EL (cell line): ENCODE measurements around the gene ANGPTL8.

Source experiments
- DNase-seq: peaks from one replicate; pipeline ENCODE4 v3.0.0-alpha.2; 2016

The ANGPTL8 gene

GRCh38 chr19:11239377-11240000 lies at the start of gene ANGPTL8:
TSS of gene ANGPTL8 (plus strand) at chr19:11239619. CDS start at chr19:11239638, 19 bp downstream.
- DNase-seq: no peak

GRCh38 chr19:11190501-11190900 lies 48.9 kb upstream of the ANGPTL8 start:
- no peak for DNase-seq

- peak; percentile 90 for DNase-seq
Measured at GRCh38 chr19:11191273-11191755, 48.1 kb upstream of the ANGPTL8 start.

GRCh38 chr19:11191934-11192333 lies 47.5 kb upstream of the ANGPTL8 start:
- DNase-seq: no peak

GRCh38 chr19:11192957-11193939 lies 46.2 kb upstream of the ANGPTL8 start:
- DNase-seq: no peak

- no peak for DNase-seq
Measured at GRCh38 chr19:11194173-11194572, 45.2 kb upstream of the ANGPTL8 start.

- DNase-seq: peak; percentile 35
Measured at GRCh38 chr19:11194656-11195558, 44.5 kb upstream of the ANGPTL8 start.

- DNase-seq: no peak
Measured at GRCh38 chr19:11195681-11196080, 43.7 kb upstream of the ANGPTL8 start.

- DNase-seq: peak; percentile 56
Measured at GRCh38 chr19:11196406-11197287, 42.8 kb upstream of the ANGPTL8 start.

GRCh38 chr19:11197291-11198174 lies 41.9 kb upstream of the ANGPTL8 start, which contains the start of gene KANK2:
TSS of gene KANK2 (minus strand) at chr19:11197545. CDS start at chr19:11194511, 3,034 bp downstream.
- DNase-seq: peak; percentile 77

GRCh38 chr19:11198175-11198534 lies 41.3 kb upstream of the ANGPTL8 start:
- DNase-seq: no peak

- no peak for DNase-seq
Measured at GRCh38 chr19:11198769-11199424, 40.5 kb upstream of the ANGPTL8 start.

- DNase-seq: no peak
Measured at GRCh38 chr19:11199517-11199916, 39.9 kb upstream of the ANGPTL8 start.

GRCh38 chr19:11200015-11200574 lies 39.3 kb upstream of the ANGPTL8 start:
- no peak for DNase-seq

GRCh38 chr19:11200931-11201330 lies 38.5 kb upstream of the ANGPTL8 start:
- no peak for DNase-seq

GRCh38 chr19:11201791-11202190 lies 37.6 kb upstream of the ANGPTL8 start:
- no peak for DNase-seq

GRCh38 chr19:11202488-11203193 lies 36.8 kb upstream of the ANGPTL8 start:
- no peak for DNase-seq

- peak; percentile 91 for DNase-seq
Measured at GRCh38 chr19:11203194-11204075, 36.0 kb upstream of the ANGPTL8 start.
